ENCODE measurements around the gene MAP3K20.
A peak's percentile ranks its signal among the peaks of the same experiment; 100 is the strongest.
"Not testable (repeated sequence)": the region's sequence is repeated elsewhere in the genome, so short reads cannot be mapped to it uniquely, and the experiment has no call there.

The MAP3K20 gene

GRCh38 chr2:173195100-173195499 is 119.5 kb downstream of the MAP3K20 start:
- Mint-ChIP-seq H3K27ac (no peak overlapping the region), H3K4me1 (no peaks in the 10 kb centered on the region), H3K4me3 (no peak overlapping the region), H3K9me3 (no peaks in the 10 kb centered on the region), H3K36me3 (ENCODE audit: low read depth) (no peaks in the 10 kb centered on the region), H3K27me3 (peaks cover 6% of the 10 kb centered on the region)
- ATAC-seq, result no peak
- DNase-seq, result no peak

DNA sequence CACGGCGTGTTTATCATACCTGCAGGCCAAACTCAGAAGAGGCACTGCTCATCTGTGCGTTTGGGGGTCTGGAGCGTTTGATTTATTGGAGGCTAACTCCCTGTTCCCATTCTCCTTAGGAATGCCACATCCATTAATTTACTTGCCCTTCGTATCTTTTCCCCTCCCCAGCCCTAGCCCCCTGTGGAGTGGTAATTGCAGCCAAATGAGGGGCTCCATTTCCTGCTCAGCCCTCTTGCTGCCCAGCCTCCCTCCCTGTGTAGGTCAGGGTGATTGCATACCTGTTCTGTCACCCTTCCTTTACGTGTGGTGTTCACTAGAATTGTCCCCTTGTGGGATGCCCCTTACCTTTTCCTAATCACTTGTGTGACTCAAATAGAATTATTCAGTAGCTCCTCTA is 120.4 kb downstream of the MAP3K20 start:
- no peak for ATAC-seq
- Mint-ChIP-seq H3K4me1 (no peaks in the 10 kb centered on the region), H3K4me3 (no peak overlapping the region), H3K9me3 (no peaks in the 10 kb centered on the region), H3K27ac (no peak overlapping the region), H3K27me3 (peaks cover 6% of the 10 kb centered on the region), H3K36me3 (ENCODE audit: low read depth) (no peaks in the 10 kb centered on the region)
- no peak for DNase-seq

GRCh38 chr2:173196638-173197037 is 121.0 kb downstream of the MAP3K20 start:
- no peaks in the 10 kb centered on the region for H3K36me3 Mint-ChIP-seq (ENCODE audit: low read depth)
- ATAC-seq (no peak), DNase-seq (no peak)
- no peak overlapping the region for H3K27ac Mint-ChIP-seq
- no peaks in the 10 kb centered on the region for H3K9me3 Mint-ChIP-seq
- no peak overlapping the region for H3K4me3 Mint-ChIP-seq
- peaks cover 4% of the 10 kb centered on the region for H3K27me3 Mint-ChIP-seq
- no peaks in the 10 kb centered on the region for H3K4me1 Mint-ChIP-seq

- ATAC-seq (no peak), DNase-seq (no peak)
- Mint-ChIP-seq H3K9me3 (no peaks in the 10 kb centered on the region), H3K36me3 (ENCODE audit: low read depth) (no peaks in the 10 kb centered on the region), H3K27me3 (peaks cover 4% of the 10 kb centered on the region), H3K4me1 (no peaks in the 10 kb centered on the region), H3K27ac (no peak overlapping the region), H3K4me3 (no peak overlapping the region)
Observed at GRCh38 chr2:173198327-173198726, 122.7 kb downstream of the MAP3K20 start.

DNA sequence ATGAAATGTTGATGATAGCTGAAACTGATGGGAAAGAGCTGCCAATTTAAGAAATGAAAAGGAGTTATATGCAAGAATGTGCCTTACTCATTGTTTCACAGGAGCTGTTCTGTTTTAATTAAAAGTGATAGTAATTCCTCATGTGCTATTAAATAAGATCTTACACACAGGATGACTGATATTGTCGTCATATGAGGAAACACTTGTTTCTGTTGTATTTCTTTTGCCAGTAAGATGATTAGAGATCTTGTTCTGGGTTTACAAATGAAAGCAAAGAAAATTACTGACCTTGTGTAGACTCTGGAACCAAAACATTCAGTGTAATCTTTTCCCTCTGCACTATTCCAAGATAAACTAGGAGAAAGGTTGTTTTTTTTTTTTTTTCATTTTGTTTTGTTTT is 123.6 kb downstream of the MAP3K20 start:
- Mint-ChIP-seq H3K4me1 (no peaks in the 10 kb centered on the region), H3K9me3 (no peaks in the 10 kb centered on the region), H3K36me3 (ENCODE audit: low read depth) (no peaks in the 10 kb centered on the region), H3K27ac (no peak overlapping the region), H3K27me3 (peaks cover 4% of the 10 kb centered on the region), H3K4me3 (no peak overlapping the region)
- DNase-seq (no peak), ATAC-seq (no peak)

GRCh38 chr2:173202570-173202969 is 126.9 kb downstream of the MAP3K20 start:
- H3K4me1 Mint-ChIP-seq, result no peaks in the 10 kb centered on the region

DNA sequence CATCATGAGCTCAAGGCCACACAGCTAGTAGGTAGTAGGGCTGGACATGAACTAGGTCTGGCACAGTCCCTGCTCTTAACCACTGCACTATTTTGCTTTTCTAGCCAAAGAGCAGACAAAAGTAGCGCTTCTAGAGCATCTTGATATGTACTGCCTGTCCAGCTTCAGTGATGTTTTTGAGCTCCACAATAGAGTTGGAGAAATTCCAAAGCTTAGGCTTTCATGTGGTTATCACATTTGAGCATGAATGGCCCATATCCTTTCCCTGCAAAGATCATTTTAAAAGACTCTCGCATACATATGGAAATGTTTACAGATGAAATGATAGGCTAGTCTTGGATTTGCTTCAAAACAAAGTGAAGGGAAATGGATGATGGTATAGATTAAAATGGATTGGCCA is 128.7 kb downstream of the MAP3K20 start:
- no peak for ATAC-seq
- H3K4me3 Mint-ChIP-seq, result no peak overlapping the region

More at GRCh38 chr2:173202570-173202969, 126.9 kb downstream of the MAP3K20 start:
- ATAC-seq (no peak), DNase-seq (no peak)
- Mint-ChIP-seq H3K4me3 (no peak overlapping the region), H3K27ac (no peak overlapping the region), H3K27me3 (no peaks in the 10 kb centered on the region), H3K9me3 (no peaks in the 10 kb centered on the region), H3K36me3 (ENCODE audit: low read depth) (no peaks in the 10 kb centered on the region)

GRCh38 chr2:173205375-173205774 is 129.7 kb downstream of the MAP3K20 start:
- H3K27ac Mint-ChIP-seq, result no peak overlapping the region
- DNase-seq (no peak), ATAC-seq (no peak)
- H3K4me3 Mint-ChIP-seq, result no peak overlapping the region
- no peaks in the 10 kb centered on the region for H3K36me3 Mint-ChIP-seq (ENCODE audit: low read depth)
- H3K4me1 Mint-ChIP-seq, result peaks cover 1% of the 10 kb centered on the region
- H3K27me3 Mint-ChIP-seq, result peaks cover 2% of the 10 kb centered on the region
- no peaks in the 10 kb centered on the region for H3K9me3 Mint-ChIP-seq

More for the DNA sequence above, 128.7 kb downstream of the MAP3K20 start:
- H3K36me3 Mint-ChIP-seq (ENCODE audit: low read depth), result no peaks in the 10 kb centered on the region
- H3K9me3 Mint-ChIP-seq, result no peaks in the 10 kb centered on the region
- no peak for DNase-seq
- no peak overlapping the region for H3K27ac Mint-ChIP-seq
- H3K4me1 Mint-ChIP-seq, result no peaks in the 10 kb centered on the region
- no peaks in the 10 kb centered on the region for H3K27me3 Mint-ChIP-seq

GRCh38 chr2:173207124-173207523 is 131.5 kb downstream of the MAP3K20 start:
- not testable (repeated sequence) for ATAC-seq; DNase-seq; H3K4me3 Mint-ChIP-seq; H3K27me3 Mint-ChIP-seq; H3K9me3 Mint-ChIP-seq; H3K4me1 Mint-ChIP-seq; H3K36me3 Mint-ChIP-seq (ENCODE audit: low read depth); H3K27ac Mint-ChIP-seq

GRCh38 chr2:173210270-173211196 is 134.9 kb downstream of the MAP3K20 start:
- Mint-ChIP-seq H3K27ac (no peak overlapping the region), H3K4me1 (peaks cover 5% of the 10 kb centered on the region), H3K36me3 (ENCODE audit: low read depth) (no peaks in the 10 kb centered on the region), H3K9me3 (no peaks in the 10 kb centered on the region), H3K4me3 (no peak overlapping the region), H3K27me3 (peaks cover 2% of the 10 kb centered on the region)
- DNase-seq (peak; percentile 48), ATAC-seq (peak; percentile 71)

- Mint-ChIP-seq H3K27me3 (peaks cover 2% of the 10 kb centered on the region), H3K36me3 (ENCODE audit: low read depth) (no peaks in the 10 kb centered on the region)
- no peak for ATAC-seq
Observed at GRCh38 chr2:173213181-173213580, 137.5 kb downstream of the MAP3K20 start.

DNA sequence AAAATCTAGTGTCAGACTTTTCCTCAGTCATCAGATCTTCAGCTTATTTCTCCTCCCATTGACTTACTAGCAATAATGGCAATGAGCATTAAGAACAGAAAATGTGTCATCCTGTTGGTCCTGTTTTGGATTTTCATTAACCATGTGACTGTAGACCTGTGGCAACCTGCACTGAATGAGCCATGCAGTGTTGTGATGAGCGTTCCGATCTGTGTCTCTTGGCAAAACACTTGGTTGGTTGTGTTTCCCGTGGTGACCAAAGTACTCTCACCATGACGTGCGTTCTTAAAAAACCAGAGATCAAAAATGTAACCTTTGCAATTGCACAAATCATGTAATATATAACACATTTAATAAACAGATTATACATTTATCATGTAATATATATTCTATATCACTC is 138.6 kb downstream of the MAP3K20 start:
- DNase-seq (no peak), ATAC-seq (no peak)
- peaks cover 2% of the 10 kb centered on the region for H3K27me3 Mint-ChIP-seq
- H3K27ac Mint-ChIP-seq, result no peak overlapping the region
- no peaks in the 10 kb centered on the region for H3K36me3 Mint-ChIP-seq (ENCODE audit: low read depth)
- peaks cover 10% of the 10 kb centered on the region for H3K4me1 Mint-ChIP-seq
- H3K4me3 Mint-ChIP-seq, result no peak overlapping the region
- H3K9me3 Mint-ChIP-seq, result no peaks in the 10 kb centered on the region

More at GRCh38 chr2:173213181-173213580, 137.5 kb downstream of the MAP3K20 start:
- peaks cover 5% of the 10 kb centered on the region for H3K4me1 Mint-ChIP-seq
- no peaks in the 10 kb centered on the region for H3K9me3 Mint-ChIP-seq
- no peak for DNase-seq
- H3K4me3 Mint-ChIP-seq, result no peak overlapping the region
- H3K27ac Mint-ChIP-seq, result no peak overlapping the region

GRCh38 chr2:173215316-173215715 is 139.7 kb downstream of the MAP3K20 start:
- no peaks in the 10 kb centered on the region for H3K36me3 Mint-ChIP-seq (ENCODE audit: low read depth)
- peaks cover 9% of the 10 kb centered on the region for H3K4me1 Mint-ChIP-seq
- no peak for ATAC-seq
- no peak overlapping the region for H3K27ac Mint-ChIP-seq
- no peak overlapping the region for H3K4me3 Mint-ChIP-seq
- no peak for DNase-seq
- peaks cover under 1% of the 10 kb centered on the region for H3K27me3 Mint-ChIP-seq
- no peaks in the 10 kb centered on the region for H3K9me3 Mint-ChIP-seq

GRCh38 chr2:173216051-173216450 is 140.4 kb downstream of the MAP3K20 start:
- H3K9me3 Mint-ChIP-seq, result no peaks in the 10 kb centered on the region
- H3K27me3 Mint-ChIP-seq, result no peaks in the 10 kb centered on the region
- H3K4me3 Mint-ChIP-seq, result no peak overlapping the region
- no peak for DNase-seq
- no peak overlapping the region for H3K27ac Mint-ChIP-seq
- peaks cover 5% of the 10 kb centered on the region for H3K4me1 Mint-ChIP-seq
- ATAC-seq, result no peak
- H3K36me3 Mint-ChIP-seq (ENCODE audit: low read depth), result no peaks in the 10 kb centered on the region

- H3K27ac Mint-ChIP-seq, result no peak overlapping the region
- H3K4me1 Mint-ChIP-seq, result peaks cover 5% of the 10 kb centered on the region
- DNase-seq (no peak), ATAC-seq (no peak)
- no peaks in the 10 kb centered on the region for H3K27me3 Mint-ChIP-seq
- H3K9me3 Mint-ChIP-seq, result no peaks in the 10 kb centered on the region
- H3K4me3 Mint-ChIP-seq, result no peak overlapping the region
- no peaks in the 10 kb centered on the region for H3K36me3 Mint-ChIP-seq (ENCODE audit: low read depth)
Observed at GRCh38 chr2:173216668-173217067, 141.0 kb downstream of the MAP3K20 start.
